ENCODE data around the gene HMCN1.

HMCN1 gene

GRCh38 chr1:186044079-186044685 lies 310.0 kb downstream of the HMCN1 start:
- no peak for DNase-seq (ENCODE audit: low spot score)
- in situ Hi-C loops (cut with MboI; ENCODE audit: low pct_unique_long_range_greater_than_20kb, low sequenced_read_pairs, unreplicated experiment): no loop called here
- no peak for TF ChIP-seq CTCF (IDR thresholded peaks at IDR 0.05; ENCODE audit: extremely low read depth, insufficient read depth, missing control alignments)

- TF ChIP-seq CTCF (IDR thresholded peaks at IDR 0.05; ENCODE audit: extremely low read depth, insufficient read depth, missing control alignments): no peak
- DNase-seq (ENCODE audit: low spot score): no peak
- in situ Hi-C loops (cut with MboI; ENCODE audit: low pct_unique_long_range_greater_than_20kb, low sequenced_read_pairs, unreplicated experiment): no loop called here
Measured at GRCh38 chr1:186046437-186047211, 312.4 kb downstream of the HMCN1 start.

- TF ChIP-seq CTCF (IDR thresholded peaks at IDR 0.05; ENCODE audit: extremely low read depth, insufficient read depth, missing control alignments): no peak
- no peak for DNase-seq (ENCODE audit: low spot score)
- in situ Hi-C loops (cut with MboI; ENCODE audit: low pct_unique_long_range_greater_than_20kb, low sequenced_read_pairs, unreplicated experiment): no loop called here
Measured at GRCh38 chr1:186050360-186050759, 316.2 kb downstream of the HMCN1 start.

- in situ Hi-C loops (cut with MboI; ENCODE audit: low pct_unique_long_range_greater_than_20kb, low sequenced_read_pairs, unreplicated experiment): no loop called here
- no peak for DNase-seq (ENCODE audit: low spot score)
- TF ChIP-seq CTCF (IDR thresholded peaks at IDR 0.05; ENCODE audit: extremely low read depth, insufficient read depth, missing control alignments): no peak
Measured at GRCh38 chr1:186054003-186054402, 319.8 kb downstream of the HMCN1 start.

- DNase-seq (ENCODE audit: low spot score): no peak
- in situ Hi-C loops (cut with MboI; ENCODE audit: low pct_unique_long_range_greater_than_20kb, low sequenced_read_pairs, unreplicated experiment): no loop called here
- no peak for TF ChIP-seq CTCF (IDR thresholded peaks at IDR 0.05; ENCODE audit: extremely low read depth, insufficient read depth, missing control alignments)
Measured at GRCh38 chr1:186054932-186055331, 320.7 kb downstream of the HMCN1 start.

GRCh38 chr1:186055846-186056245 lies 321.7 kb downstream of the HMCN1 start:
- no peak for DNase-seq (ENCODE audit: low spot score)
- in situ Hi-C loops (cut with MboI; ENCODE audit: low pct_unique_long_range_greater_than_20kb, low sequenced_read_pairs, unreplicated experiment): no loop called here
- TF ChIP-seq CTCF (IDR thresholded peaks at IDR 0.05; ENCODE audit: extremely low read depth, insufficient read depth, missing control alignments): no peak

All from GM13977 (cell line).